MM.1S (cell line): ENCODE data around the gene NCEH1.

Experiments used
- DNase-seq: peaks from one replicate; pipeline ENCODE4 v3.0.0-alpha.2; 2015
- H2AFZ ChIP-seq: fragments of 300-600 bp; sonication (generic); 2 replicates; pipeline ENCODE4 v1.6.0; 2016; ENCODE audit warnings: antibody characterized with exemption, low read length
- H3F3A ChIP-seq: fragments of 300-600 bp; sonication (generic); 2 replicates; pipeline ENCODE4 v1.6.1; 2016; ENCODE audit warnings: mild to moderate bottlenecking, antibody characterized with exemption, low read length, moderate library complexity, mixed read lengths; ENCODE audit not compliant: insufficient read depth
- H3K27ac ChIP-seq: fragments of 300-600 bp; sonication (generic); 2 replicates; pipeline ENCODE4 v1.5.1; 2016; ENCODE audit warnings: mild to moderate bottlenecking, low read length
- H3K27me3 ChIP-seq: fragments of 300-600 bp; sonication (generic); replicated peaks from 2 replicates; pipeline ENCODE4 v1.6.0; 2016; ENCODE audit warnings: low read length; ENCODE audit not compliant: insufficient read depth
- H3K36me3 ChIP-seq: fragments of 300-600 bp; sonication (generic); replicated peaks from 2 replicates; pipeline ENCODE4 v1.6.1; 2016; ENCODE audit warnings: mild to moderate bottlenecking, low read length, mixed read lengths; ENCODE audit not compliant: insufficient read depth
- H3K4me1 ChIP-seq: fragments of 300-600 bp; sonication (generic); 2 replicates; pipeline ENCODE4 v1.6.1; 2016; ENCODE audit warnings: low read length, mixed read lengths
- H3K4me2 ChIP-seq: fragments of 300-600 bp; sonication (generic); 2 replicates; pipeline ENCODE4 v1.6.0; 2016; ENCODE audit warnings: low read depth, low read length
- H3K4me3 ChIP-seq: fragments of 300-600 bp; sonication (generic); 2 replicates; pipeline ENCODE4 v1.5.1; 2016; ENCODE audit warnings: low read length, mixed read lengths
- H3K79me2 ChIP-seq: fragments of 300-600 bp; sonication (generic); 2 replicates; pipeline ENCODE4 v1.6.1; 2016; ENCODE audit warnings: mixed run types, low read length, mixed read lengths
- H3K9ac ChIP-seq: fragments of 300-600 bp; sonication (generic); 2 replicates; pipeline ENCODE4 v1.6.1; 2016; ENCODE audit warnings: low read length, mixed read lengths
- H3K9me2 ChIP-seq: fragments of 300-600 bp; sonication (generic); replicated peaks from 2 replicates; pipeline ENCODE4 v1.6.1; 2016; ENCODE audit warnings: mild to moderate bottlenecking, low read length, mixed read lengths; ENCODE audit not compliant: insufficient read depth
- H3K9me3 ChIP-seq: fragments of 300-600 bp; sonication (generic); replicated peaks from 2 replicates; pipeline ENCODE4 v1.6.1; 2016; ENCODE audit warnings: mild to moderate bottlenecking, low read length, mixed read lengths; ENCODE audit not compliant: insufficient read depth
- H4K20me1 ChIP-seq: fragments of 300-600 bp; sonication (generic); 2 replicates; pipeline ENCODE4 v1.6.1; 2016; ENCODE audit warnings: mild to moderate bottlenecking, low read length, moderate library complexity, mixed read lengths; ENCODE audit not compliant: insufficient read depth
- EZH2 ChIP-seq: fragments of 300-600 bp; sonication (generic); optimal IDR thresholded peaks from 2 replicates; pipeline ENCODE3; 2017; ENCODE audit warnings: low read depth, mild to moderate bottlenecking, antibody characterized with exemption, low read length, mixed read lengths
- EZH2phosphoT487 ChIP-seq: fragments of 300-600 bp; sonication (generic); IDR thresholded peaks from 2 replicates; pipeline ENCODE4 v1.6.1; 2018; ENCODE audit warnings: antibody characterized with exemption, low read length
- TF ChIP-seq, protein P1 (sequence below): fragments of 300-600 bp; sonication (generic); IDR thresholded peaks from 2 replicates; pipeline ENCODE4 v1.5.1; 2016; ENCODE audit warnings: antibody characterized with exemption, low read length, mixed read lengths

NCEH1 gene

DNA sequence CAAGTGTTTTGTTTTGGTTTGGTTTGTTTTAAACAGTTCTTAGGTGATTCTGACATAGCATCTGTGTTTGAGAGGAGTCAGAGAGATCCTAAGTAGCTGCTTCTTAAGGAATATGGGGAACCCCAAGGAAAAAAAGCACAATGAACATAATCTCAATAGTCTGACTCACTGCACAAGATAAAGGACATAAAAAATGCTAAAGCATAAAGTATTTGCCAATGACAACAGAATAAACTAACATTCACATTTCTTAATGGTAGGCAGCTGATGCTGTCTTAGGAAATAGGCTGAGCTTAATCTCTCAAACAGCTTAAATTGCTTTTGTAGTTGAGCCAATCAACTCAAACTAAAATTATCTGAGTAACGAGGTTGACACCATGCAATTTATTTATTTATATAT, 2.9 kb downstream of the NCEH1 start:
- TF ChIP-seq EZH2phosphoT487 (no peak), EZH2 (no peak)
- TF ChIP-seq, protein P1, sequence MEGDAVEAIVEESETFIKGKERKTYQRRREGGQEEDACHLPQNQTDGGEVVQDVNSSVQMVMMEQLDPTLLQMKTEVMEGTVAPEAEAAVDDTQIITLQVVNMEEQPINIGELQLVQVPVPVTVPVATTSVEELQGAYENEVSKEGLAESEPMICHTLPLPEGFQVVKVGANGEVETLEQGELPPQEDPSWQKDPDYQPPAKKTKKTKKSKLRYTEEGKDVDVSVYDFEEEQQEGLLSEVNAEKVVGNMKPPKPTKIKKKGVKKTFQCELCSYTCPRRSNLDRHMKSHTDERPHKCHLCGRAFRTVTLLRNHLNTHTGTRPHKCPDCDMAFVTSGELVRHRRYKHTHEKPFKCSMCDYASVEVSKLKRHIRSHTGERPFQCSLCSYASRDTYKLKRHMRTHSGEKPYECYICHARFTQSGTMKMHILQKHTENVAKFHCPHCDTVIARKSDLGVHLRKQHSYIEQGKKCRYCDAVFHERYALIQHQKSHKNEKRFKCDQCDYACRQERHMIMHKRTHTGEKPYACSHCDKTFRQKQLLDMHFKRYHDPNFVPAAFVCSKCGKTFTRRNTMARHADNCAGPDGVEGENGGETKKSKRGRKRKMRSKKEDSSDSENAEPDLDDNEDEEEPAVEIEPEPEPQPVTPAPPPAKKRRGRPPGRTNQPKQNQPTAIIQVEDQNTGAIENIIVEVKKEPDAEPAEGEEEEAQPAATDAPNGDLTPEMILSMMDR: no peak
- H3F3A ChIP-seq: peaks cover 8% of the 10 kb centered on the region
- H3K4me2 ChIP-seq: no peak overlapping the region

DNA sequence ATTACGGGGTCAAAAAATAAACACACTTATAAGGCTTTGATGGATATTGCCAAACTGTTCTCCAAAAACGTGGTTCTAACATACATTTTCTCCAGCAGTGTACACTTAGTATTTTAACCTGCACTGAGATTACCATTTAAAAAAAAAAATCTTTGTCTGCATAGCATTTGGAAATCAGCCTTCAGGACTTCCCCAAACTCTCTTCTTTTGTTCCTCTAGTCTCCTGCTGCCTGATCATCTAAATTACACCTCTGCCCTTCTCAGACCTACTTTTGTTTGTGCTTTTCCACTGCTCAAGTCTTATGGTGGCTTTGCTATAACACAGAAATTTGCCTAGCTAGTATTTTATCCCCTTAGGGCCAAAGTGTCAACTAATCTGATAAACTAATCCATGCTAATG, 3.8 kb downstream of the NCEH1 start:
- TF ChIP-seq EZH2phosphoT487: no peak
- TF ChIP-seq EZH2: no peak
- TF ChIP-seq, protein P1: no peak
- Histone ChIP-seq H3K4me1 (peaks cover 7% of the 10 kb centered on the region), H3K9me3 (no peaks in the 10 kb centered on the region), H3K79me2 (no peaks in the 10 kb centered on the region), H3F3A (peaks cover 8% of the 10 kb centered on the region), H2AFZ (no peak overlapping the region), H3K9me2 (no peaks in the 10 kb centered on the region), H3K4me3 (no peak overlapping the region), H3K9ac (no peak overlapping the region), H3K4me2 (no peak overlapping the region), H4K20me1 (no peaks in the 10 kb centered on the region), H3K36me3 (no peaks in the 10 kb centered on the region), H3K27me3 (no peaks in the 10 kb centered on the region), H3K27ac (no peak overlapping the region)
- no peak for DNase-seq

More for the DNA sequence above, 2.9 kb downstream of the NCEH1 start:
- Histone ChIP-seq H4K20me1 (no peaks in the 10 kb centered on the region), H3K4me1 (peaks cover 7% of the 10 kb centered on the region), H2AFZ (no peak overlapping the region), H3K79me2 (no peaks in the 10 kb centered on the region), H3K9me3 (no peaks in the 10 kb centered on the region), H3K9ac (no peak overlapping the region), H3K9me2 (no peaks in the 10 kb centered on the region), H3K27me3 (no peaks in the 10 kb centered on the region), H3K27ac (no peak overlapping the region), H3K36me3 (no peaks in the 10 kb centered on the region), H3K4me3 (no peak overlapping the region)
- DNase-seq: no peak

DNA sequence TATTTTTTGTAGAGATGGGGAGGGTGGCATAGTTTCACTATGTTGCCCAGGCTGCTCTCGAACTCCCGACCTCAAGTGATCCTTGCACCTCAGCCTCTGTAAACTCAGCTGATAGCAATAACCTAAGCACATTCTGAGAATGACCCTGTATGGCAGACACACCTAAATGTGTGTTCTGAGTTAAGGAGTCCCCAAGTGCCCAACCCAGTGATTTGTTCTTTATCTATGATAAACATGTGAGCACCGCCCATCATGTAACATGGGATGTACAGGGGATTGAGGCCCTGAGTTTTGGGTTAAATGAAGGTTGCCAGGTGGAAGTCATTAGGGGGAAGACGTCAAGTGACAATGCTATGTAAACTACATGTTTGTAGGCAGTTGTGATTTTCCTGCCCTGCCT, 5.7 kb downstream of the NCEH1 start:
- Histone ChIP-seq H3F3A (0 out of 2 replicates have a peak, but pooled peaks cover under 1% of the 10 kb centered on the region), H3K9ac (no peak overlapping the region), H2AFZ (no peak overlapping the region), H3K4me2 (no peak overlapping the region), H3K9me3 (no peaks in the 10 kb centered on the region), H3K27me3 (no peaks in the 10 kb centered on the region), H3K4me1 (peaks cover 4% of the 10 kb centered on the region), H3K9me2 (no peaks in the 10 kb centered on the region), H3K27ac (no peak overlapping the region), H4K20me1 (no peaks in the 10 kb centered on the region), H3K79me2 (no peaks in the 10 kb centered on the region), H3K36me3 (no peaks in the 10 kb centered on the region), H3K4me3 (no peak overlapping the region)
- TF ChIP-seq EZH2phosphoT487 (no peak), EZH2 (no peak)
- TF ChIP-seq, protein P1: no peak
- DNase-seq: no peak
